Fibroblast of lung (primary cell): ENCODE results near the gene RTN4RL1.

Source experiments
- CTCF ChIP-seq, 2 donors: IDR thresholded peaks in 1 of 2; conservative IDR thresholded peaks in 1 of 2; 1 replicate in 1 of 2; 2 replicates in 1 of 2; pipeline ENCODE4 v1.5.1; 2011 to 2012; ENCODE audit warnings: low read length in 2 of 2, control low read depth in 1 of 2, inconsistent platforms in 1 of 2, low read depth in 1 of 2, mild to moderate bottlenecking in 1 of 2
- EZH2 ChIP-seq: IDR thresholded peaks from 2 replicates; pipeline ENCODE4 v1.5.1; 2012; ENCODE audit warnings: low read length, control low read depth, mild to moderate bottlenecking; ENCODE audit errors: missing control alignments

GRCh38 chr17:1904273-1905182, 120.6 kb downstream of the RTN4RL1 start:
- TF ChIP-seq CTCF (conservative IDR thresholded peaks at IDR 0.05 in 1 of 2, IDR thresholded peaks at IDR 0.05 in 1 of 2; ENCODE audit: low read depth in 1 of 2, low read length in 2 of 2) (no peak), EZH2 (no peak)
